Brain microvascular endothelial cell (primary cell): Measurements from ENCODE around the gene PTPN14.
"Not testable (repeated sequence)": the region's sequence is repeated elsewhere in the genome, so short reads cannot be mapped to it uniquely, and the experiment has no call there.

ENCODE experiments used
- DNase-seq: peaks from one replicate; pipeline ENCODE4 v3.0.0-alpha.2; 2020
- H3K27ac ChIP-seq: fragments of 250-450 bp; sonication (Bioruptor Pico); 2 replicates; pipeline ENCODE4 v1.5.1; 2020; ENCODE audit warnings: mild to moderate bottlenecking, moderate library complexity
- H3K27me3 ChIP-seq: fragments of 250-450 bp; sonication (Bioruptor Pico); replicated peaks from 2 replicates; pipeline ENCODE4 v1.5.1; 2020; ENCODE audit warnings: mild to moderate bottlenecking
- H3K36me3 ChIP-seq: fragments of 250-450 bp; sonication (Bioruptor Pico); replicated peaks from 2 replicates; pipeline ENCODE4 v1.5.1; 2020; ENCODE audit warnings: mild to moderate bottlenecking
- H3K4me3 ChIP-seq: 2 replicates; pipeline ENCODE4 v1.5.1; 2011; ENCODE audit warnings: low read depth, mild to moderate bottlenecking, control low read depth, low read length, moderate library complexity
- CTCF ChIP-seq: IDR thresholded peaks from 2 replicates; pipeline ENCODE4 v1.5.1; 2011; ENCODE audit warnings: low read depth, mild to moderate bottlenecking, moderate library complexity, low read length, control low read depth, inconsistent platforms; ENCODE audit errors: missing control alignments
- in situ Hi-C: cut with HindIII; loops from 2 replicates; pipeline ENCODE4 v1.10.0; 2017; ENCODE audit warnings: low sequenced_read_pairs, low pct_ligation_motif_present

PTPN14 gene

GRCh38 chr1:214493126-214493796 is 58.1 kb downstream of the PTPN14 start:
- in situ Hi-C loops = no loop called here
- no peak overlapping the region for H3K4me3 ChIP-seq
- TF ChIP-seq CTCF = no peak
- no peaks in the 10 kb centered on the region for H3K27me3 ChIP-seq
- H3K27ac ChIP-seq = no peak overlapping the region
- DNase-seq = no peak
- no peaks in the 10 kb centered on the region for H3K36me3 ChIP-seq

- in situ Hi-C loops = no loop called here
- no peak for TF ChIP-seq CTCF
- Histone ChIP-seq H3K36me3 (no peaks in the 10 kb centered on the region), H3K27me3 (no peaks in the 10 kb centered on the region), H3K4me3 (no peak overlapping the region), H3K27ac (no peak overlapping the region)
- no peak for DNase-seq
Measured at GRCh38 chr1:214492401-214493075, 58.9 kb downstream of the PTPN14 start.

GRCh38 chr1:214491468-214492146 is 59.8 kb downstream of the PTPN14 start:
- in situ Hi-C loops = no loop called here
- no peak overlapping the region for H3K27ac ChIP-seq
- no peak for TF ChIP-seq CTCF
- no peak for DNase-seq
- no peak overlapping the region for H3K4me3 ChIP-seq
- no peaks in the 10 kb centered on the region for H3K36me3 ChIP-seq
- no peaks in the 10 kb centered on the region for H3K27me3 ChIP-seq

GRCh38 chr1:214485151-214485550 is 66.3 kb downstream of the PTPN14 start:
- H3K27ac ChIP-seq = no peak overlapping the region

GRCh38 chr1:214483180-214483579 is 68.2 kb downstream of the PTPN14 start:
- DNase-seq, H3K36me3 ChIP-seq, H3K4me3 ChIP-seq, H3K27me3 ChIP-seq, H3K27ac ChIP-seq, in situ Hi-C loops: not testable (repeated sequence)

More at GRCh38 chr1:214485151-214485550, 66.3 kb downstream of the PTPN14 start:
- no peak for DNase-seq
- Histone ChIP-seq H3K4me3 (no peak overlapping the region), H3K27me3 (no peaks in the 10 kb centered on the region), H3K36me3 (peaks cover 2% of the 10 kb centered on the region)
- in situ Hi-C loops = no loop called here
- no peak for TF ChIP-seq CTCF

GRCh38 chr1:214481983-214482634 is 69.3 kb downstream of the PTPN14 start:
- H3K27ac ChIP-seq, H3K27me3 ChIP-seq, H3K4me3 ChIP-seq, H3K36me3 ChIP-seq, DNase-seq, in situ Hi-C loops: not testable (repeated sequence)
